HG03378 (cell line): Measurements from ENCODE around the gene UBE2A.
A peak's percentile ranks its signal among the peaks of the same experiment; 100 is the strongest.

Experiments
- ATAC-seq: cut with Tn5 transposase; IDR thresholded peaks from one replicate; pipeline ENCODE4 v1.9.1; 2021; ENCODE audit warnings: mild to moderate bottlenecking, moderate library complexity; ENCODE audit not compliant: unreplicated experiment

UBE2A gene

GRCh38 chrX:119574394-119575266 lies at the start of gene UBE2A:
TSS of gene UBE2A (plus strand) at chrX:119574563. CDS start at chrX:119574712, 149 bp downstream.
- peak; percentile 67 for ATAC-seq

GRCh38 chrX:119529345-119530276 lies 44.8 kb upstream of the UBE2A start:
- no peak for ATAC-seq

GRCh38 chrX:119537487-119537886 lies 36.9 kb upstream of the UBE2A start:
- no peak for ATAC-seq

- ATAC-seq, result no peak
Measured at GRCh38 chrX:119539872-119540271, 34.5 kb upstream of the UBE2A start.

- ATAC-seq, result no peak
Measured at GRCh38 chrX:119541188-119541587, 33.2 kb upstream of the UBE2A start.

- ATAC-seq, result peak; percentile 69
Measured at GRCh38 chrX:119549327-119550016, 24.9 kb upstream of the UBE2A start.

GRCh38 chrX:119552508-119552907 lies 21.9 kb upstream of the UBE2A start:
- ATAC-seq, result no peak

GRCh38 chrX:119565107-119565663 lies 9.2 kb upstream of the UBE2A start, which contains the start of gene STEEP1:
TSS of gene STEEP1 (minus strand) at chrX:119565409. CDS start at chrX:119565355, 54 bp downstream.
- peak; percentile 94 for ATAC-seq

- ATAC-seq, result no peak
Measured at GRCh38 chrX:119570351-119570835, 4.0 kb upstream of the UBE2A start.

GRCh38 chrX:119573222-119573621 lies 1.1 kb upstream of the UBE2A start:
- ATAC-seq, result no peak

GRCh38 chrX:119573840-119574393 lies 446 bp upstream of the UBE2A start:
- peak; percentile 62 for ATAC-seq

- no peak for ATAC-seq
Measured at GRCh38 chrX:119579414-119579813, 5.1 kb downstream of the UBE2A start.

- no peak for ATAC-seq
Measured at GRCh38 chrX:119583431-119584059, 9.2 kb downstream of the UBE2A start.

- ATAC-seq, result no peak
Measured at GRCh38 chrX:119589810-119590209, 15.4 kb downstream of the UBE2A start.

GRCh38 chrX:119602701-119603255 lies 28.4 kb downstream of the UBE2A start:
- ATAC-seq, result no peak

- no peak for ATAC-seq
Measured at GRCh38 chrX:119604766-119605463, 30.6 kb downstream of the UBE2A start.

GRCh38 chrX:119605464-119606279 lies 31.3 kb downstream of the UBE2A start:
- no peak for ATAC-seq
